Measurements from ENCODE around the gene AP2S1. TPM values are rescaled to one million over a fixed set of nuclear protein-coding genes. Genes with fewer than 3 reads are reported as not detected.

Gene AP2S1
- polyA plus RNA-seq, 1 donor (not counting 4 experiments of a cell fraction or from before 2014, with no cell fraction given): 183 TPM

DNA sequence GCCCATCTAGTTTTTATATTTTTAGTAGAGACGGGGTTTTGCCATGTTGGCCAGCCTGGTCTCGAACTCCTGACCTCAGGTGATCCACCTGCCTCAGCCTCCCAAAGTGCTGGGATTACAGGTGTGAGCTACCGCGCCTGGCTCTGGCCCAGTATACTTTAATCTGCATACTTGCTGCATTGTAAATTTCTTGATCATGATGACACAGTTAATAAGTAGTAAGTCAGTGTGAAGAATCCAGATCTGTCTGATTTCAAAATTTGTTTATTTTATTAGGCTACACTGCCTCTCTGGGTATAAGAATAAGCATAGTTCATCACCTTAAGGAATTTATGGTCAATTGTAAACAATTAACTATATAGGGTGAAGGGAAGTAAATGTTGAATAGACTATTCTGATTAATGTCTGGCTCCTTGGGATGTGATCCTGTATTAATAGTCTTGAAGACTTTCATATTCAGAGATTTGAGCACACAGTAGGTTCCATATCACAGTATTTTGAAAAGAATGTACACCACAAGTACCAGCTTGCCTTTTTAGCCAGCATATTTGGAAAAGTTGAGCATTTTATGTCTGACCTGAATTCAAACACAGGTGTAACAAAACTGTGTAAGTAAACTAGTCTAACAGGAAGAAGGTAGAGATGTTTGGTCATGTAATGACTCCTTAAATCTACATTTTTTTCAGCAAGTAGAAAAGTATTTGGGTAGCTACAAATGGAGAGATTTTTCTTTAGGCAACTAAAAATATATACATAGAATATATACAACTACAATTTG, 17.6 kb upstream of the AP2S1 start:
- peak overlapping the region; percentile 17 for H3K4me2 ChIP-seq (ENCODE audit: control insufficient read depth, extremely low read depth, insufficient read depth, low read depth, low read length)
- peaks cover 0 to 7% of the 10 kb centered on the region in 2 experiments for H3K36me3 ChIP-seq (ENCODE audit: control insufficient read depth in 2 of 2, extremely low read depth in 1 of 2, insufficient read depth in 2 of 2, low read length in 2 of 2)
- peaks cover 91% of the 10 kb centered on the region for H3K79me2 ChIP-seq (ENCODE audit: control insufficient read depth, insufficient read depth, low read length)
- TF ChIP-seq EZH2 (IDR thresholded peaks at IDR 0.05; ENCODE audit: low read length): no peak
- TF ChIP-seq CTCF (optimal IDR thresholded peaks at IDR 0.05 in 1 of 3, IDR thresholded peaks at IDR 0.05 in 1 of 3, conservative IDR thresholded peaks at IDR 0.05 in 1 of 3; ENCODE audit: extremely low read depth in 1 of 3, insufficient read depth in 2 of 3, low read length in 3 of 3): no peak
- H3K4me1 ChIP-seq (ENCODE audit: control insufficient read depth, extremely low read depth, insufficient read depth, low read length): peaks cover 38% of the 10 kb centered on the region
- no peak for DNase-seq (ENCODE audit: low read depth, low spot score)
- H3K27ac ChIP-seq (ENCODE audit: control insufficient read depth, insufficient read depth, low read length): no peak overlapping the region
- H2AFZ ChIP-seq (ENCODE audit: control insufficient read depth, low read length): no peak overlapping the region
- peaks cover 6% of the 10 kb centered on the region for H3K9me1 ChIP-seq (ENCODE audit: control insufficient read depth, extremely low read depth, insufficient read depth, low read length)
- no peak overlapping the region for H3K4me3 ChIP-seq (ENCODE audit: control insufficient read depth in 2 of 3, extremely low read depth in 1 of 3, insufficient read depth in 2 of 3, low read depth in 1 of 3, low read length in 3 of 3)
- no peak for FAIRE-seq
- H4K20me1 ChIP-seq (ENCODE audit: control insufficient read depth, extremely low read depth, insufficient read depth, low read length): no peaks in the 10 kb centered on the region
- dilution Hi-C loops (cut with MboI; ENCODE audit: extremely low pct_ligation_motif_present, low sequenced_read_pairs): no loop called here
- no peaks in the 10 kb centered on the region for H3K27me3 ChIP-seq (ENCODE audit: control insufficient read depth, extremely low read depth, insufficient read depth, low read length)
- no peaks in the 10 kb centered on the region for H3K9me3 ChIP-seq (ENCODE audit: control insufficient read depth, low read depth, low read length)
- H3K9ac ChIP-seq (ENCODE audit: control insufficient read depth, extremely low read depth, insufficient read depth, low read length): no peak overlapping the region

- Histone ChIP-seq H3K4me3 (ENCODE audit: control insufficient read depth in 2 of 3, extremely low read depth in 1 of 3, insufficient read depth in 2 of 3, low read depth in 1 of 3, low read length in 3 of 3) (no peak overlapping the region), H3K36me3 (ENCODE audit: control insufficient read depth in 2 of 2, extremely low read depth in 1 of 2, insufficient read depth in 2 of 2, low read length in 2 of 2) (peaks cover 0 to 7% of the 10 kb centered on the region in 2 experiments), H3K27ac (ENCODE audit: control insufficient read depth, insufficient read depth, low read length) (no peak overlapping the region), H3K9ac (ENCODE audit: control insufficient read depth, extremely low read depth, insufficient read depth, low read length) (no peak overlapping the region), H3K27me3 (ENCODE audit: control insufficient read depth, extremely low read depth, insufficient read depth, low read length) (no peaks in the 10 kb centered on the region), H3K9me3 (ENCODE audit: control insufficient read depth, low read depth, low read length) (no peaks in the 10 kb centered on the region), H4K20me1 (ENCODE audit: control insufficient read depth, extremely low read depth, insufficient read depth, low read length) (peaks cover 3% of the 10 kb centered on the region), H3K9me1 (ENCODE audit: control insufficient read depth, extremely low read depth, insufficient read depth, low read length) (peaks cover 6% of the 10 kb centered on the region), H2AFZ (ENCODE audit: control insufficient read depth, low read length) (no peak overlapping the region), H3K79me2 (ENCODE audit: control insufficient read depth, insufficient read depth, low read length) (peaks cover 94% of the 10 kb centered on the region), H3K4me2 (ENCODE audit: control insufficient read depth, extremely low read depth, insufficient read depth, low read depth, low read length) (peak overlapping the region; percentile 31), H3K4me1 (ENCODE audit: control insufficient read depth, extremely low read depth, insufficient read depth, low read length) (peaks cover 46% of the 10 kb centered on the region)
- dilution Hi-C loops (cut with MboI; ENCODE audit: extremely low pct_ligation_motif_present, low sequenced_read_pairs): no loop called here
- DNase-seq (ENCODE audit: low read depth, low spot score): no peak
- no peak for FAIRE-seq
- no peak for TF ChIP-seq EZH2 (IDR thresholded peaks at IDR 0.05; ENCODE audit: low read length)
- no peak for TF ChIP-seq CTCF (optimal IDR thresholded peaks at IDR 0.05 in 1 of 3, IDR thresholded peaks at IDR 0.05 in 1 of 3, conservative IDR thresholded peaks at IDR 0.05 in 1 of 3; ENCODE audit: extremely low read depth in 1 of 3, insufficient read depth in 2 of 3, low read length in 3 of 3)
These were observed 16.5 kb upstream of the AP2S1 start for GRCh38 chr19:46867170-46867569.

All from keratinocyte (primary cell).